Dendritic cell treated with granulocyte-macrophage colony-stimulating factor and Interleukin-4, amounts not matched to agents 40 ng/mL and 50 ng/mL, for 4 days (primary cell): ENCODE data around the gene KRTAP5-8.
"Not testable (repeated sequence)": the region's sequence is repeated elsewhere in the genome, so short reads cannot be mapped to it uniquely, and the experiment has no call there.

Source experiments
- H3K27ac Mint-ChIP-seq: one replicate; pipeline ENCODE4 v1.8.0; 2022; ENCODE audit warnings: mild to moderate bottlenecking, mixed read lengths
- H3K27me3 Mint-ChIP-seq: one replicate; pipeline ENCODE4 v1.8.0; 2022; ENCODE audit warnings: mild to moderate bottlenecking, mixed read lengths
- H3K36me3 Mint-ChIP-seq: one replicate; pipeline ENCODE4 v1.8.0; 2022; ENCODE audit warnings: low read depth, mixed read lengths
- H3K4me1 Mint-ChIP-seq: one replicate; pipeline ENCODE4 v1.8.0; 2022; ENCODE audit warnings: low read depth, mixed read lengths
- H3K4me3 Mint-ChIP-seq: one replicate; pipeline ENCODE4 v1.8.0; 2022; ENCODE audit warnings: mild to moderate bottlenecking, moderate library complexity, mixed read lengths
- H3K9me3 Mint-ChIP-seq: one replicate; pipeline ENCODE4 v1.8.0; 2022; ENCODE audit warnings: mixed read lengths
- intact Hi-C: fragments of 100-400 bp; cut with micrococcal nuclease; formaldehyde crosslinking; loops from one replicate; pipeline ENCODE4 v1.15.0; 2022

KRTAP5-8 gene

GRCh38 chr11:71581826-71582225 is 44.0 kb downstream of the KRTAP5-8 start:
- Mint-ChIP-seq H3K4me3 (no peak overlapping the region), H3K9me3 (no peaks in the 10 kb centered on the region), H3K4me1 (peaks cover 5% of the 10 kb centered on the region), H3K27me3 (peaks cover 25% of the 10 kb centered on the region), H3K36me3 (no peaks in the 10 kb centered on the region), H3K27ac (no peak overlapping the region)
- intact Hi-C loops, result no loop called here

- no peak within 1 kb of the TSS for H3K4me3 Mint-ChIP-seq
- peaks cover 25% of the 10 kb centered on the region for H3K27me3 Mint-ChIP-seq
- no peak within 1 kb of the TSS for H3K27ac Mint-ChIP-seq
- peaks cover 5% of the 10 kb centered on the region for H3K4me1 Mint-ChIP-seq
- H3K9me3 Mint-ChIP-seq, result no peaks in the 10 kb centered on the region
- H3K36me3 Mint-ChIP-seq, result no peaks in the 10 kb centered on the region
- intact Hi-C loops, result no loop called here
Observed at GRCh38 chr11:71582309-71582895, 44.6 kb downstream of the KRTAP5-8 start, which contains the start of gene KRTAP5-11. Gene KRTAP5-11, minus strand, starts transcription at chr11:71582875. Its CDS starts 38 bp downstream, at chr11:71582837.

GRCh38 chr11:71582969-71583368 is 45.1 kb downstream of the KRTAP5-8 start:
- H3K36me3 Mint-ChIP-seq, H3K4me3 Mint-ChIP-seq, H3K9me3 Mint-ChIP-seq, H3K27ac Mint-ChIP-seq, intact Hi-C loops, H3K4me1 Mint-ChIP-seq: not testable (repeated sequence)
- H3K27me3 Mint-ChIP-seq, result peaks cover 25% of the 10 kb centered on the region

GRCh38 chr11:71585673-71586072 is 47.8 kb downstream of the KRTAP5-8 start:
- H3K27ac Mint-ChIP-seq, H3K36me3 Mint-ChIP-seq, H3K9me3 Mint-ChIP-seq, intact Hi-C loops, H3K4me3 Mint-ChIP-seq, H3K4me1 Mint-ChIP-seq: not testable (repeated sequence)
- peaks cover 21% of the 10 kb centered on the region for H3K27me3 Mint-ChIP-seq

- intact Hi-C loops, H3K4me1 Mint-ChIP-seq, H3K9me3 Mint-ChIP-seq, H3K36me3 Mint-ChIP-seq, H3K4me3 Mint-ChIP-seq, H3K27me3 Mint-ChIP-seq, H3K27ac Mint-ChIP-seq: not testable (repeated sequence)
Observed at GRCh38 chr11:71588314-71588713, 50.5 kb downstream of the KRTAP5-8 start.
